Amniotic epithelial cell (primary cell): ENCODE measurements around the gene TOP2B.

Experiments used
- DNase-seq: peaks from one replicate; pipeline ENCODE4 v3.0.0-alpha.2; 2010; ENCODE audit warnings: low read depth

Gene TOP2B

GRCh38 chr3:25563601-25564000 lies 101.1 kb downstream of the TOP2B start:
- no peak for DNase-seq

- DNase-seq: no peak
Observed at GRCh38 chr3:25558796-25559195, 105.9 kb downstream of the TOP2B start.

DNA sequence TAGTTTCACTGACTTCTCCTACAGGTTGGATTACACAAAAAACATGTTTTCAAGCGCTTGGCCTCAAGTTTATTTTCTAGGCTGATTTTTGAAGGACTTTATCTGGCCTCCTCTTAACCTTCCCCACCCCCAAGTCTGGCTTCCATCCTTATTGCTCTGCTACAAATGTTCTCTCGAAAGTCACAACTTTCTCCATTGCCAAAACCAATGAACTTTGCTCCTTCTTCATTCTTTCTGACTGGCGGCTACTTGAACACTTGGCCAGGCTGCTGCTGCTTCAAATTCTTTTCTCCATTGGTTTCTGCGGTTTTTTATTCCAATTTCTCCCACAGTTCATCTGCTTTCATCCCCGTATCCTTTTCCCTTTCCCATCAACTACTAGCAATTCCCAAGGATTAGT lies 106.6 kb downstream of the TOP2B start:
- DNase-seq: no peak

- DNase-seq: no peak
Observed at GRCh38 chr3:25557694-25558093, 107.0 kb downstream of the TOP2B start.

- no peak for DNase-seq
Observed at GRCh38 chr3:25556447-25556846, 108.3 kb downstream of the TOP2B start.

DNA sequence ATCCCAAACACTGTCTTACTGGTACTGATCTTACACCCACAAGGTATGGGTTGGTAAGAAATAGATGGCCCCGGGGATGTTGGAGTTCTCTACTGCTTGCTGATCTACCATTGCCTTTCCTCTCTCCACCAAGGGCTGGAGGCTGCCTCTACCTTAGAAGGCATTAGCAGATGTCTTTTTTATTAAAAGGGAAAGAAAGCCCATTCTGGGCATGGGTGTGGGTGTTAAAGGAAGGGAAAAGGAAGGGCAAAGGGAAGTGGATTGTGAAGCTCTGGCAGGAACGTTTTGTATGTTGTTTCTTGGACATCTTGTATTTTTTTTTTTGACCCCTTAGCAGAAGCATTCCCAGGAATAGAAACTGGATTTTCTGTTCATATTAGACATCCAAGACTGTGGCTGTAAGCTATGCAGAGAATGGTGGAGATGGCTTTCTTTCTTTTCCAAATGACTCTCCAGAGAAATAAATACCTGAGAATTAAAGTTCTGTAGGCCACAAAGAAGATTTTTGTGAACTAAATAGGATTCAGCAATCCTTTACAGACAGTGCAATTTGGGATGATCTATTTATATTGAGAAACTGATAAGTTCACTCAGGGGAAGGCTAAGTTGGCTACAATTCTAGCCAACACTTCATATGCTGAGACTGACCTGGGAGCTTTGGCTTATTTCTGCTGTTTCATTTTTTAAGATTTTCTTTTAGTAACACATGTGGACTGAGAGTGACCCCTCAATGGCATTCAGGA lies 108.8 kb downstream of the TOP2B start:
- no peak for DNase-seq

GRCh38 chr3:25554376-25554775 lies 110.3 kb downstream of the TOP2B start:
- no peak for DNase-seq

GRCh38 chr3:25552251-25552650 lies 112.5 kb downstream of the TOP2B start:
- no peak for DNase-seq

GRCh38 chr3:25548836-25549235 lies 115.9 kb downstream of the TOP2B start:
- peak; percentile 28 for DNase-seq

- DNase-seq: no peak
Observed at GRCh38 chr3:25547943-25548674, 116.6 kb downstream of the TOP2B start.
